DOHH2 (cell line): ENCODE data around the gene ZMYND8.

ENCODE experiments used
- EZH2phosphoT487 ChIP-seq: fragments of 200-600 bp; sonication (generic); IDR thresholded peaks from 2 replicates; pipeline ENCODE4 v1.6.1; 2017; ENCODE audit warnings: borderline replicate concordance, mild to moderate bottlenecking, antibody characterized with exemption, low read length, moderate library complexity, mixed read lengths
- TF ChIP-seq, protein P1 (sequence below): fragments of 200-600 bp; sonication (generic); IDR thresholded peaks from one replicate; pipeline ENCODE4 v1.5.1; 2014; ENCODE audit warnings: antibody characterized with exemption, mild to moderate bottlenecking, low read depth, low read length; ENCODE audit not compliant: poor library complexity, severe bottlenecking

DNA sequence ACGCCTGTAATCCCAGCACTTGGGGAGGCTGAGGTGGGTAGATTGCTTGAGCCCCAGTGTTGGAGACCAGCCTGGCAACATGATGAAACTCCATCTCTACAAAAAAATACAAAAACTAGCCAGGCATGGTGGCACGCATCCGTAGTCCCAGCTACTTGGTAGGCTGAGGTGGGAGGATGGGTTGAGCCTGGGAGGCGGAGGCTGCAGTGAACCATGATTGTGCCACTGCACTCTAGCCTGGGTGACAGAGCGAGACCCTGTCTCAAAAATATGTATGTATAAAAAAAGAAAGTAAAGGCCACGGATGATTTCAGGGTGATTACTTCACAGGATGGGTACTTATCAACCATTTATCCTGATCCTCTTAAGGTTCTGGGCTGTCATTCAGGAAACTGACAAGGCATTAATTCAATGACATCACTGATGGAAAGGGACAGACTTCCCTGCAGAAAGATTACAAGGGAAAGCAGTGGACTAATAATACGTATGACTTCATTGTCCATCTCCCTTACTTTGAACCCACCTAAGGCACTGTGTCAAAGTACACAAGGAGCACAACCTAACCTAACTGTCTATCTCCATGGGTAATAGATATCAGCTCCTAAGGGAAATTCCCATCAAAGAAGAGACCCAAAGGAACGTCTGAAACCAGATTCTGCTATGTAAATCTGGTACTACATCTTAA lies 61.2 kb downstream of the ZMYND8 start:
- TF ChIP-seq, protein P1, sequence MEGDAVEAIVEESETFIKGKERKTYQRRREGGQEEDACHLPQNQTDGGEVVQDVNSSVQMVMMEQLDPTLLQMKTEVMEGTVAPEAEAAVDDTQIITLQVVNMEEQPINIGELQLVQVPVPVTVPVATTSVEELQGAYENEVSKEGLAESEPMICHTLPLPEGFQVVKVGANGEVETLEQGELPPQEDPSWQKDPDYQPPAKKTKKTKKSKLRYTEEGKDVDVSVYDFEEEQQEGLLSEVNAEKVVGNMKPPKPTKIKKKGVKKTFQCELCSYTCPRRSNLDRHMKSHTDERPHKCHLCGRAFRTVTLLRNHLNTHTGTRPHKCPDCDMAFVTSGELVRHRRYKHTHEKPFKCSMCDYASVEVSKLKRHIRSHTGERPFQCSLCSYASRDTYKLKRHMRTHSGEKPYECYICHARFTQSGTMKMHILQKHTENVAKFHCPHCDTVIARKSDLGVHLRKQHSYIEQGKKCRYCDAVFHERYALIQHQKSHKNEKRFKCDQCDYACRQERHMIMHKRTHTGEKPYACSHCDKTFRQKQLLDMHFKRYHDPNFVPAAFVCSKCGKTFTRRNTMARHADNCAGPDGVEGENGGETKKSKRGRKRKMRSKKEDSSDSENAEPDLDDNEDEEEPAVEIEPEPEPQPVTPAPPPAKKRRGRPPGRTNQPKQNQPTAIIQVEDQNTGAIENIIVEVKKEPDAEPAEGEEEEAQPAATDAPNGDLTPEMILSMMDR = no peak
- no peak for TF ChIP-seq EZH2phosphoT487
